Epithelial cell of proximal tubule (primary cell): Measurements from ENCODE around the gene HTR3B. TPM values are rescaled to one million over a fixed set of nuclear protein-coding genes. Genes with fewer than 3 reads are reported as not detected.
A peak's percentile ranks its signal among the peaks of the same experiment; 100 is the strongest.

Source experiments
- DNase-seq: peaks from one replicate; pipeline ENCODE4 v3.0.0-alpha.2; 2011; ENCODE audit warnings: low read depth
- H3K4me3 ChIP-seq: 2 replicates; pipeline ENCODE4 v1.5.1; 2011; ENCODE audit warnings: low read depth, mild to moderate bottlenecking, low read length
- total RNA-seq: library from RNA; depleted of rRNA; stranded (reverse); fragments of >200 nt; gene quantifications from 2 replicates; pipeline ENCODE4 v1.2.3, GENCODE V29; 2015
- TF ChIP-seq, protein P1 (sequence below): conservative IDR thresholded peaks from 2 replicates; pipeline ENCODE4 v1.5.1; 2012; ENCODE audit warnings: low read depth, mild to moderate bottlenecking, low read length

HTR3B gene
- total RNA-seq, 1 donor from 2014 or later, result not detected

- TF ChIP-seq, protein P1, sequence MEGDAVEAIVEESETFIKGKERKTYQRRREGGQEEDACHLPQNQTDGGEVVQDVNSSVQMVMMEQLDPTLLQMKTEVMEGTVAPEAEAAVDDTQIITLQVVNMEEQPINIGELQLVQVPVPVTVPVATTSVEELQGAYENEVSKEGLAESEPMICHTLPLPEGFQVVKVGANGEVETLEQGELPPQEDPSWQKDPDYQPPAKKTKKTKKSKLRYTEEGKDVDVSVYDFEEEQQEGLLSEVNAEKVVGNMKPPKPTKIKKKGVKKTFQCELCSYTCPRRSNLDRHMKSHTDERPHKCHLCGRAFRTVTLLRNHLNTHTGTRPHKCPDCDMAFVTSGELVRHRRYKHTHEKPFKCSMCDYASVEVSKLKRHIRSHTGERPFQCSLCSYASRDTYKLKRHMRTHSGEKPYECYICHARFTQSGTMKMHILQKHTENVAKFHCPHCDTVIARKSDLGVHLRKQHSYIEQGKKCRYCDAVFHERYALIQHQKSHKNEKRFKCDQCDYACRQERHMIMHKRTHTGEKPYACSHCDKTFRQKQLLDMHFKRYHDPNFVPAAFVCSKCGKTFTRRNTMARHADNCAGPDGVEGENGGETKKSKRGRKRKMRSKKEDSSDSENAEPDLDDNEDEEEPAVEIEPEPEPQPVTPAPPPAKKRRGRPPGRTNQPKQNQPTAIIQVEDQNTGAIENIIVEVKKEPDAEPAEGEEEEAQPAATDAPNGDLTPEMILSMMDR, result no peak
- DNase-seq, result peak; percentile 46
- no peak overlapping the region for H3K4me3 ChIP-seq
Measured at GRCh38 chr11:113884361-113884836, 20.2 kb upstream of the HTR3B start.

- TF ChIP-seq, protein P1, result no peak
- no peak overlapping the region for H3K4me3 ChIP-seq
- no peak for DNase-seq
Measured at GRCh38 chr11:113885897-113886296, 18.7 kb upstream of the HTR3B start.

GRCh38 chr11:113888848-113889247, 15.7 kb upstream of the HTR3B start:
- no peak for DNase-seq
- H3K4me3 ChIP-seq, result no peak overlapping the region
- TF ChIP-seq, protein P1, result no peak

- TF ChIP-seq, protein P1, result no peak
- no peak for DNase-seq
- no peak overlapping the region for H3K4me3 ChIP-seq
Measured at GRCh38 chr11:113894421-113894996, 10.1 kb upstream of the HTR3B start.

- TF ChIP-seq, protein P1, result no peak
- no peak overlapping the region for H3K4me3 ChIP-seq
- no peak for DNase-seq
Measured at GRCh38 chr11:113895367-113896155, 9.0 kb upstream of the HTR3B start.

GRCh38 chr11:113896156-113896879, 8.3 kb upstream of the HTR3B start:
- DNase-seq, result no peak
- TF ChIP-seq, protein P1, result peak; percentile 77
- H3K4me3 ChIP-seq, result no peak overlapping the region
